Measurements from ENCODE around the gene CLMN. TPM values are rescaled to one million over a fixed set of nuclear protein-coding genes. Genes with fewer than 3 reads are reported as not detected.

Gene CLMN
- total RNA-seq, 5 donors from 2014 or later (not counting 1 experiment from before 2014, with no cell fraction given), result 0.68 to 2.2 (median 0.99) TPM

GRCh38 chr14:95309261-95310051 lies 10.3 kb downstream of the CLMN start:
- Histone ChIP-seq H3K36me3 (ENCODE audit: control insufficient read depth in 2 of 2, extremely low read depth in 1 of 2, insufficient read depth in 1 of 2, low read length in 1 of 2) (no peaks in the 10 kb centered on the region), H3K27ac (ENCODE audit: low read length) (no peak overlapping the region), H3K4me1 (ENCODE audit: control insufficient read depth in 1 of 2, extremely low read depth in 1 of 2, insufficient read depth in 2 of 2, low read length in 2 of 2) (no peaks in the 10 kb centered on the region), H3K9me3 (no peaks in the 10 kb centered on the region), H3K27me3 (replicated peaks in 1 of 2; ENCODE audit: control insufficient read depth in 2 of 2, extremely low read depth in 1 of 2, insufficient read depth in 2 of 2, low read length in 1 of 2) (peaks cover 0 to 26% of the 10 kb centered on the region in 2 experiments), H3K4me3 (ENCODE audit: control insufficient read depth in 1 of 2, extremely low read depth in 1 of 2, low read length in 1 of 2) (no peak overlapping the region)
- Mint-ChIP-seq H3K36me3 (no peaks in the 10 kb centered on the region), H3K9me3 (no peaks in the 10 kb centered on the region), H3K4me1 (no peaks in the 10 kb centered on the region), H3K27me3 (peaks cover 3 to 6% of the 10 kb centered on the region in 2 donors), H3K4me3 (no peak overlapping the region), H3K27ac (no peak overlapping the region)
- ATAC-seq (replicated peaks in 1 of 4), result no peak
- POLR2A ChIA-PET, result no interaction called here
- no peak for DNase-seq
- CTCF ChIA-PET, result no interaction called here
- 81% methylated on average over 9 of the region's 10 CpGs for WGBS (ENCODE audit: insufficient coverage)

DNA sequence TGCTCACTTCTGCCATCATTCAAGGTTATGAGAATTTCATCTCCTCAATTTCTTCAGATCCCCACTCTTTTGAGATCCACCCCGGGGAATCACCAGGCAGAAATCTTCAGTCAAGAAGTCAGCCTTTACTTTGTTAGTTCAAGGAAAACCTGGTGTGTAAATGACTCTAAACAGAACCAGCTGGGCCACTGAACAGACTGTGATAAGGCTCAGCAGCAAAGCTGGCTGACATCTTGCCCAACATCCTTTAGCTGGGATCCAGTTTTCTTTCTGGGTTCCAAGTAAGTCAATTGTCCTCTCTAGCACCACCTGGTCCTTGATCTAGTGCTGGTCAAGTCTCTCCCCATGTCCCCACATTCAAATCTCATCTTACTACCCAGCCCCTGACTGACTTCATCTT lies 11.6 kb downstream of the CLMN start:
- no peak for ATAC-seq (replicated peaks in 1 of 4)
- Mint-ChIP-seq H3K36me3 (no peaks in the 10 kb centered on the region), H3K9me3 (no peaks in the 10 kb centered on the region), H3K4me1 (no peaks in the 10 kb centered on the region), H3K27ac (no peak overlapping the region), H3K4me3 (no peak overlapping the region), H3K27me3 (peaks cover 3 to 6% of the 10 kb centered on the region in 2 donors)
- ChIA-PET CTCF (no interaction called here), POLR2A (no interaction called here)
- no peak for DNase-seq
- no peak overlapping the region for H3K4me3 ChIP-seq (ENCODE audit: control insufficient read depth in 1 of 2, extremely low read depth in 1 of 2, low read length in 1 of 2)
- 60% methylated on average over 1 of the region's 1 CpG for WGBS (ENCODE audit: insufficient coverage)
- H3K36me3 ChIP-seq (ENCODE audit: control insufficient read depth in 2 of 2, extremely low read depth in 1 of 2, insufficient read depth in 1 of 2, low read length in 1 of 2), result no peaks in the 10 kb centered on the region
- H3K27ac ChIP-seq (ENCODE audit: low read length), result no peak overlapping the region
- H3K9me3 ChIP-seq, result no peaks in the 10 kb centered on the region
- peaks cover 0 to 31% of the 10 kb centered on the region in 2 experiments for H3K27me3 ChIP-seq (replicated peaks in 1 of 2; ENCODE audit: control insufficient read depth in 2 of 2, extremely low read depth in 1 of 2, insufficient read depth in 2 of 2, low read length in 1 of 2)
- H3K4me1 ChIP-seq (ENCODE audit: control insufficient read depth in 1 of 2, extremely low read depth in 1 of 2, insufficient read depth in 2 of 2, low read length in 2 of 2), result no peaks in the 10 kb centered on the region

GRCh38 chr14:95307402-95308041 lies 12.2 kb downstream of the CLMN start:
- Histone ChIP-seq H3K27ac (ENCODE audit: low read length) (no peak overlapping the region), H3K9me3 (no peaks in the 10 kb centered on the region), H3K4me1 (ENCODE audit: control insufficient read depth in 1 of 2, extremely low read depth in 1 of 2, insufficient read depth in 2 of 2, low read length in 2 of 2) (no peaks in the 10 kb centered on the region), H3K4me3 (ENCODE audit: control insufficient read depth in 1 of 2, extremely low read depth in 1 of 2, low read length in 1 of 2) (no peak overlapping the region), H3K36me3 (ENCODE audit: control insufficient read depth in 2 of 2, extremely low read depth in 1 of 2, insufficient read depth in 1 of 2, low read length in 1 of 2) (no peaks in the 10 kb centered on the region), H3K27me3 (replicated peaks in 1 of 2; ENCODE audit: control insufficient read depth in 2 of 2, extremely low read depth in 1 of 2, insufficient read depth in 2 of 2, low read length in 1 of 2) (peaks cover 0 to 33% of the 10 kb centered on the region in 2 experiments)
- H3K27ac Mint-ChIP-seq, result no peak overlapping the region
- POLR2A ChIA-PET, result no interaction called here
- no peaks in the 10 kb centered on the region for H3K9me3 Mint-ChIP-seq
- DNase-seq, result no peak
- H3K4me1 Mint-ChIP-seq, result no peaks in the 10 kb centered on the region
- ATAC-seq (replicated peaks in 1 of 4), result no peak
- no peaks in the 10 kb centered on the region for H3K36me3 Mint-ChIP-seq
- peaks cover 3 to 6% of the 10 kb centered on the region in 2 donors for H3K27me3 Mint-ChIP-seq
- 77% methylated on average over 10 of the region's 14 CpGs for WGBS (ENCODE audit: insufficient coverage)
- no peak overlapping the region for H3K4me3 Mint-ChIP-seq
- CTCF ChIA-PET, result no interaction called here

DNA sequence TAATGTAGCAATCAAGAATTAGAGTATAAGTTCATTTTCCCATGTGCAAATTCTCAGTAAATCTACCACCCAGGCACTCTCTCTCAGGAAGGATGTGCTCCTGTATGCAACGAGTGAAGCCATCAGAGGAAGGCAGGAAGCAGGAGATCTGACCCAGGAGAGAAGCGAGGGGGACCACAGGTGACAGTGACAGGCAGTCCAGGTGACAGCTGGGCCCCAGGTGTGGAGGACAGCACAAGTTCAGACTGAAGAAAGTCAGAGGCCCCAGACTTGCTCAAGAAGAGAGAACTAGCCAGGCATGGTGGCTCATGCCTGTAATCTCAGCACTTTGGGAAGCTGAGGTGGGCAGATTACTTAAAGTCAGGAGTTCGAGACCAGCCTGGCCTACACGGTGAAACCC lies 13.8 kb downstream of the CLMN start:
- ChIA-PET CTCF (no interaction called here), POLR2A (no interaction called here)
- Mint-ChIP-seq H3K4me3 (no peak overlapping the region), H3K9me3 (no peaks in the 10 kb centered on the region), H3K27me3 (peaks cover 6 to 8% of the 10 kb centered on the region in 2 donors), H3K4me1 (no peaks in the 10 kb centered on the region), H3K36me3 (no peaks in the 10 kb centered on the region), H3K27ac (no peak overlapping the region)
- Histone ChIP-seq H3K4me1 (ENCODE audit: control insufficient read depth in 1 of 2, extremely low read depth in 1 of 2, insufficient read depth in 2 of 2, low read length in 2 of 2) (no peaks in the 10 kb centered on the region), H3K27ac (ENCODE audit: low read length) (no peak overlapping the region), H3K36me3 (ENCODE audit: control insufficient read depth in 2 of 2, extremely low read depth in 1 of 2, insufficient read depth in 1 of 2, low read length in 1 of 2) (no peaks in the 10 kb centered on the region), H3K4me3 (ENCODE audit: control insufficient read depth in 1 of 2, extremely low read depth in 1 of 2, low read length in 1 of 2) (no peak overlapping the region), H3K27me3 (replicated peaks in 1 of 2; ENCODE audit: control insufficient read depth in 2 of 2, extremely low read depth in 1 of 2, insufficient read depth in 2 of 2, low read length in 1 of 2) (peaks cover 0 to 29% of the 10 kb centered on the region in 2 experiments), H3K9me3 (no peaks in the 10 kb centered on the region)
- WGBS (ENCODE audit: insufficient coverage), result 43% methylated on average over 3 of the region's 4 CpGs
- ATAC-seq (replicated peaks in 1 of 4), result no peak
- DNase-seq, result no peak

DNA sequence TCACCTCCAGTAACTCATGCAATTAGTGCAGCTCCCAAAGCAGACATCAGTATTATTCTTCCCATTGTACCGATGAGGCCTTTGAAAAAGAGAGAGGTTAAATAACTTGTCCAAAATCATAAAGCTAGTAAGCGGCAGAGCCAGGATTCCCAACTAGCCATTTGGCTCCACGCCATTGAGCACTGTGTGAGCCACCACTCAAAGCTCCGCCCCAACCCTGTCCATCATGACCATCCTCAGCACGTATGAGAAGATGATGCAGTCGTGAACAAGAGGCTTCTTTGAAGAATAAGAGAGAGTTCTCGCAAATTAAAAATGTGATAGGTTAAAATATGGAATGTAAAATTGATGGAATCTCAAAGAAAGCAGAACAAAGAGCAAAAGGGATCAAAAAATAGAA lies 14.6 kb downstream of the CLMN start:
- H3K36me3 ChIP-seq (ENCODE audit: control insufficient read depth in 2 of 2, extremely low read depth in 1 of 2, insufficient read depth in 1 of 2, low read length in 1 of 2), result no peaks in the 10 kb centered on the region
- Mint-ChIP-seq H3K4me1 (no peaks in the 10 kb centered on the region), H3K27me3 (peaks cover 6 to 12% of the 10 kb centered on the region in 2 donors), H3K4me3 (no peak overlapping the region), H3K36me3 (no peaks in the 10 kb centered on the region), H3K27ac (no peak overlapping the region), H3K9me3 (no peaks in the 10 kb centered on the region)
- no peak for DNase-seq
- H3K27ac ChIP-seq (ENCODE audit: low read length), result no peak overlapping the region
- ChIA-PET CTCF (interaction anchor here in 1 of 2 donors (0.5 kb wide), 1 partner anchor 9 kb away, joined by 3 read pairs; no protein-coding TSS in a partner anchor), POLR2A (no interaction called here)
- peaks cover 0 to 23% of the 10 kb centered on the region in 2 experiments for H3K27me3 ChIP-seq (replicated peaks in 1 of 2; ENCODE audit: control insufficient read depth in 2 of 2, extremely low read depth in 1 of 2, insufficient read depth in 2 of 2, low read length in 1 of 2)
- H3K4me3 ChIP-seq (ENCODE audit: control insufficient read depth in 1 of 2, extremely low read depth in 1 of 2, low read length in 1 of 2), result no peak overlapping the region
- no peak for ATAC-seq (replicated peaks in 1 of 4)
- H3K9me3 ChIP-seq, result no peaks in the 10 kb centered on the region
- 84% methylated on average over 2 of the region's 7 CpGs for WGBS (ENCODE audit: insufficient coverage)
- H3K4me1 ChIP-seq (ENCODE audit: control insufficient read depth in 1 of 2, extremely low read depth in 1 of 2, insufficient read depth in 2 of 2, low read length in 2 of 2), result no peaks in the 10 kb centered on the region

GRCh38 chr14:95304342-95304741 lies 15.4 kb downstream of the CLMN start:
- Histone ChIP-seq H3K4me3 (ENCODE audit: control insufficient read depth in 1 of 2, extremely low read depth in 1 of 2, low read length in 1 of 2) (no peak overlapping the region), H3K4me1 (ENCODE audit: control insufficient read depth in 1 of 2, extremely low read depth in 1 of 2, insufficient read depth in 2 of 2, low read length in 2 of 2) (no peaks in the 10 kb centered on the region), H3K27ac (ENCODE audit: low read length) (no peak overlapping the region), H3K9me3 (no peaks in the 10 kb centered on the region), H3K36me3 (ENCODE audit: control insufficient read depth in 2 of 2, extremely low read depth in 1 of 2, insufficient read depth in 1 of 2, low read length in 1 of 2) (no peaks in the 10 kb centered on the region), H3K27me3 (replicated peaks in 1 of 2; ENCODE audit: control insufficient read depth in 2 of 2, extremely low read depth in 1 of 2, insufficient read depth in 2 of 2, low read length in 1 of 2) (peaks cover 0 to 23% of the 10 kb centered on the region in 2 experiments)
- no peak overlapping the region for H3K27ac Mint-ChIP-seq
- H3K27me3 Mint-ChIP-seq, result peaks cover 11 to 17% of the 10 kb centered on the region in 2 donors
- no peak for ATAC-seq (replicated peaks in 1 of 4)
- DNase-seq, result no peak
- no peaks in the 10 kb centered on the region for H3K9me3 Mint-ChIP-seq
- H3K36me3 Mint-ChIP-seq, result no peaks in the 10 kb centered on the region
- CTCF ChIA-PET, result interaction anchor here in 1 of 2 donors (0.5 kb wide), 1 partner anchor 9 kb away, joined by 3 read pairs; no protein-coding TSS in a partner anchor
- H3K4me3 Mint-ChIP-seq, result no peak overlapping the region
- no CpG with 5 or more reads among the region's 3 CpGs for WGBS (ENCODE audit: insufficient coverage)
- POLR2A ChIA-PET, result no interaction called here
- H3K4me1 Mint-ChIP-seq, result no peaks in the 10 kb centered on the region

All from T-cell (primary cell).